ENCODE results near the gene DHX9.

The DHX9 gene

GRCh38 chr1:182817802-182818201 is 21.3 kb upstream of the DHX9 start:
- TF ChIP-seq GATA3 (IDR thresholded peaks at IDR 0.05; ENCODE audit: low read depth, low read length) (no peak), GATA2 (IDR thresholded peaks at IDR 0.05; ENCODE audit: low read depth, low read length) (no peak)

- TF ChIP-seq GATA2 (IDR thresholded peaks at IDR 0.05; ENCODE audit: low read depth, low read length) = no peak
- TF ChIP-seq GATA3 (IDR thresholded peaks at IDR 0.05; ENCODE audit: low read depth, low read length) = no peak
These were observed 15.9 kb upstream of the DHX9 start for GRCh38 chr1:182823220-182823619.

GRCh38 chr1:182826892-182827291 is 12.3 kb upstream of the DHX9 start:
- TF ChIP-seq GATA2 (IDR thresholded peaks at IDR 0.05; ENCODE audit: low read depth, low read length) = no peak
- no peak for TF ChIP-seq GATA3 (IDR thresholded peaks at IDR 0.05; ENCODE audit: low read depth, low read length)

- TF ChIP-seq GATA3 (IDR thresholded peaks at IDR 0.05; ENCODE audit: low read depth, low read length) = no peak
- TF ChIP-seq GATA2 (IDR thresholded peaks at IDR 0.05; ENCODE audit: low read depth, low read length) = no peak
These were observed 9.7 kb upstream of the DHX9 start for GRCh38 chr1:182829285-182829932.

- TF ChIP-seq GATA2 (IDR thresholded peaks at IDR 0.05; ENCODE audit: low read depth, low read length) = no peak
- TF ChIP-seq GATA3 (IDR thresholded peaks at IDR 0.05; ENCODE audit: low read depth, low read length) = no peak
These were observed 5.9 kb upstream of the DHX9 start for GRCh38 chr1:182833271-182833670.

GRCh38 chr1:182834326-182834725 is 4.8 kb upstream of the DHX9 start:
- TF ChIP-seq GATA2 (IDR thresholded peaks at IDR 0.05; ENCODE audit: low read depth, low read length) = no peak

GRCh38 chr1:182835806-182836205 is 3.3 kb upstream of the DHX9 start:
- TF ChIP-seq GATA2 (IDR thresholded peaks at IDR 0.05; ENCODE audit: low read depth, low read length) (no peak), GATA3 (IDR thresholded peaks at IDR 0.05; ENCODE audit: low read depth, low read length) (no peak)

GRCh38 chr1:182841368-182841988 is 2.3 kb downstream of the DHX9 start:
- TF ChIP-seq GATA2 (IDR thresholded peaks at IDR 0.05; ENCODE audit: low read depth, low read length) (no peak), GATA3 (IDR thresholded peaks at IDR 0.05; ENCODE audit: low read depth, low read length) (no peak)

GRCh38 chr1:182842265-182842664 is 3.1 kb downstream of the DHX9 start:
- TF ChIP-seq GATA2 (IDR thresholded peaks at IDR 0.05; ENCODE audit: low read depth, low read length) (no peak), GATA3 (IDR thresholded peaks at IDR 0.05; ENCODE audit: low read depth, low read length) (no peak)

- TF ChIP-seq GATA3 (IDR thresholded peaks at IDR 0.05; ENCODE audit: low read depth, low read length) (no peak), GATA2 (IDR thresholded peaks at IDR 0.05; ENCODE audit: low read depth, low read length) (no peak)
These were observed 6.2 kb downstream of the DHX9 start for GRCh38 chr1:182845379-182845778.

- TF ChIP-seq GATA3 (IDR thresholded peaks at IDR 0.05; ENCODE audit: low read depth, low read length) = no peak
- no peak for TF ChIP-seq GATA2 (IDR thresholded peaks at IDR 0.05; ENCODE audit: low read depth, low read length)
These were observed 6.7 kb downstream of the DHX9 start for GRCh38 chr1:182845894-182846293.

- TF ChIP-seq GATA3 (IDR thresholded peaks at IDR 0.05; ENCODE audit: low read depth, low read length) = no peak
- TF ChIP-seq GATA2 (IDR thresholded peaks at IDR 0.05; ENCODE audit: low read depth, low read length) = no peak
These were observed 8.0 kb downstream of the DHX9 start for GRCh38 chr1:182847105-182847504.

- TF ChIP-seq GATA2 (IDR thresholded peaks at IDR 0.05; ENCODE audit: low read depth, low read length) = no peak
- TF ChIP-seq GATA3 (IDR thresholded peaks at IDR 0.05; ENCODE audit: low read depth, low read length) = no peak
These were observed 9.6 kb downstream of the DHX9 start for GRCh38 chr1:182848736-182849135.

GRCh38 chr1:182850319-182850718 is 11.2 kb downstream of the DHX9 start:
- TF ChIP-seq GATA2 (IDR thresholded peaks at IDR 0.05; ENCODE audit: low read depth, low read length) (no peak), GATA3 (IDR thresholded peaks at IDR 0.05; ENCODE audit: low read depth, low read length) (no peak)

- no peak for TF ChIP-seq GATA3 (IDR thresholded peaks at IDR 0.05; ENCODE audit: low read depth, low read length)
- no peak for TF ChIP-seq GATA2 (IDR thresholded peaks at IDR 0.05; ENCODE audit: low read depth, low read length)
These were observed 12.7 kb downstream of the DHX9 start for GRCh38 chr1:182851825-182852224.

Measured in SH-SY5Y (cell line).